Activated CD4-positive, alpha-beta T cell treated with anti-CD3 and anti-CD28 coated beads for 36 hours (primary cell): ENCODE results near the gene KANSL3. TPM values are rescaled to one million over a fixed set of nuclear protein-coding genes. Genes with fewer than 3 reads are reported as not detected.

Source experiments
- ATAC-seq: fragments of 200-7000 bp; cut with Tn5 transposase; one replicate; pipeline ENCODE4 v1.10.0; 2021; ENCODE audit warnings: mild to moderate bottlenecking, moderate library complexity
- CTCF ChIA-PET: fragments of 350-600 bp; sonication (Branson Sonifier 250); formaldehyde crosslinking; loops from one replicate; lab custom pipeline; 2021; ENCODE audit warnings: antibody characterized with exemption; lab: Charles Lee
- POLR2A ChIA-PET: fragments of 350-600 bp; sonication (Branson Sonifier 250); formaldehyde crosslinking; loops from one replicate; lab custom pipeline; 2021; ENCODE audit warnings: antibody characterized with exemption, inconsistent platforms; lab: Charles Lee
- DNase-seq: peaks from one replicate; pipeline ENCODE4 v3.0.0-alpha.2; 2020
- H3K27ac Mint-ChIP-seq: one replicate; pipeline ENCODE4 v1.8.0; 2021; ENCODE audit warnings: mixed read lengths
- H3K27me3 Mint-ChIP-seq: one replicate; pipeline ENCODE4 v1.8.0; 2021; ENCODE audit warnings: mixed read lengths
- H3K36me3 Mint-ChIP-seq: one replicate; pipeline ENCODE4 v1.8.0; 2021; ENCODE audit warnings: low read depth, mixed read lengths
- H3K4me1 Mint-ChIP-seq: one replicate; pipeline ENCODE4 v1.8.0; 2021; ENCODE audit warnings: mixed read lengths
- H3K4me3 Mint-ChIP-seq: one replicate; pipeline ENCODE4 v1.8.0; 2021; ENCODE audit warnings: mild to moderate bottlenecking, moderate library complexity, mixed read lengths
- H3K9me3 Mint-ChIP-seq: one replicate; pipeline ENCODE4 v1.8.0; 2021; ENCODE audit warnings: low read depth, mixed read lengths
- intact Hi-C, 2 experiments: fragments of 100-400 bp; cut with DNase I in 1 of 2; cut with micrococcal nuclease in 1 of 2; formaldehyde crosslinking; loops; one replicate each; pipeline versions ENCODE4 v1.14.2 to v1.15.1; 2022 to 2024; cut with DNase I, micrococcal nuclease
- total RNA-seq, 2 experiments: library from RNA; stranded (reverse); gene quantifications; one replicate each; pipeline ENCODE4 v1.2.3, GENCODE V29; 2021

The KANSL3 gene
- total RNA-seq, 2 experiments from 2014 or later, result 33.9 to 39.1 TPM

DNA sequence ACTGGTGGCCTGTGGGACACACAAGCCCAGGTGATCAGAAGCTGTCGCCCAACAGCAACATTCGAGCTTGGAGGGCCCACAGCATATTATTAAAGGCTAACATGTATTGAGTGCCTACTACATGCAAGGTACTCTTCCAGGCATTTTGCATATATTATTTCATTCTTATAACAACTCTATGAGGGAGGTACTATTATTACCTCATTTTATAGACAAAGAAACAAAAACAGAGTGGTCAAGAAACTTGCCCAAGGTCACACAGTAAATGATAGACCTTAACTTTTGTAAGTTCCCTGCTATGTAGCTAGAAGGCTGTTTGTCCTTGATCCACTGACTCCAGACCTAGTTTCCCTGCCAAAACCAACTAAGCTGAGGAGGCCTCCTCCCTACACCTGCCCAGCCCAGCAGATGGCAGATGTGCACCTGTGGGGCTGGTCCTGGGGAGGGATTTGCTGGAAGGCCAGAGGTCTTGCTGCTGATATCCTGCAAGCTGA lies 35.7 kb downstream of the KANSL3 start:
- ChIA-PET POLR2A (interaction anchor here (0.6 kb wide), 1 partner anchor 48 kb away, joined by 5 read pairs; no protein-coding TSS in a partner anchor), CTCF (interaction anchor here (0.5 to 0.6 kb wide), 2 partner anchors 111 to 167 kb away, joined by 3 read pairs; no protein-coding TSS in a partner anchor)
- Mint-ChIP-seq H3K4me3 (no peak overlapping the region), H3K27me3 (no peaks in the 10 kb centered on the region), H3K36me3 (peaks cover 64% of the 10 kb centered on the region), H3K27ac (peak overlapping the region; percentile 71), H3K4me1 (peaks cover 15% of the 10 kb centered on the region), H3K9me3 (no peaks in the 10 kb centered on the region)
- no peak for DNase-seq
- intact Hi-C loops, result no loop called here
- ATAC-seq, result no peak

DNA sequence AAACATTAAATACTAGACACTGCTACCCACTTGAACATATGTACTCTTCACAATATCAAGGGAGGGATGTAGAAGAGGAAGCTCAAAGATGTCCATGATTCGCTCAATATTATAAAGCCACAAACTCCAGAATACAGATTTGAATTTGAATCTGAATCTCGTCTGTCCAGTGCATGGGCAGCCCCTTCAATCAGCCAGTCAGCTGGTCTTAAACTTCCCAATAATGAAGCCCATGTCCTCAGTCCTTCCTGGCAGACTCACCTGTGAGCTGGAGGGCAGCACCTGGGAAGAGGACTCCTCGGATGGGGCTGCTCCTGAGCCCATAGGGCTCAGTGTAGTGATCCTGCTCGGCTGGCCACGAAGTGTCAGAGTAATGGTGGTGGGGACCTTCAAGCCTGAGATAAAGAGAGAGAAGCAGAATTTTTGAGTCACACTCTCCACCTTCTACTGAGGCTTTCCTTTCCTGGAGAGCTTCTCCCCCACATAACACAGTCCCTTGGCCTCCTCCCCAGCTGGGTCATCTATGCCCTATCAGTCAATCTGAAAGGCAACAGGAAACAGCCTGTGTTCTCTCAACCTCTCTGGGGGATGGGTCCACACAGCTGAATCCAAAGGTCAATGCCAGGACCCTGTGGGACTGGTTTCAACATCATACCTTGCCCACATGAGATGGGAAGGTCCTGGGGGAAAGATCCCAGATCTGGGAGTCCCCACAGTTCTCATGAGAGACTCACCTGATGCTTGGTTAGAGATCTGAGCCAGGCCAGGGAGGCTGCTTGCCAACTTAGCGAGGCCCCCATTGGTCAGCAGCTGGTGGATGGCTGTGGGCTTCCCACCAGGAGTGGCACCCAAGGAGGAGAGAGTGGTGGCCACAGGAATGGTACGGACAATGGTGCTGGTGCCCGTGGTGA lies 36.5 kb downstream of the KANSL3 start:
- DNase-seq, result peak; percentile 55
- ATAC-seq, result peak; percentile 93
- ChIA-PET POLR2A (interaction anchor here (0.6 kb wide), 2 partner anchors 47 to 489 kb away, joined by 3 to 5 read pairs; no protein-coding TSS in a partner anchor), CTCF (interaction anchor here (0.6 kb wide), 2 partner anchors 47 to 112 kb away, joined by 3 to 4 read pairs; no protein-coding TSS in a partner anchor)
- H3K27ac Mint-ChIP-seq, result peak overlapping the region; percentile 71
- intact Hi-C loops, result no loop called here
- H3K9me3 Mint-ChIP-seq, result no peaks in the 10 kb centered on the region
- no peaks in the 10 kb centered on the region for H3K27me3 Mint-ChIP-seq
- H3K36me3 Mint-ChIP-seq, result peaks cover 64% of the 10 kb centered on the region
- H3K4me3 Mint-ChIP-seq, result no peak overlapping the region
- H3K4me1 Mint-ChIP-seq, result peaks cover 15% of the 10 kb centered on the region

DNA sequence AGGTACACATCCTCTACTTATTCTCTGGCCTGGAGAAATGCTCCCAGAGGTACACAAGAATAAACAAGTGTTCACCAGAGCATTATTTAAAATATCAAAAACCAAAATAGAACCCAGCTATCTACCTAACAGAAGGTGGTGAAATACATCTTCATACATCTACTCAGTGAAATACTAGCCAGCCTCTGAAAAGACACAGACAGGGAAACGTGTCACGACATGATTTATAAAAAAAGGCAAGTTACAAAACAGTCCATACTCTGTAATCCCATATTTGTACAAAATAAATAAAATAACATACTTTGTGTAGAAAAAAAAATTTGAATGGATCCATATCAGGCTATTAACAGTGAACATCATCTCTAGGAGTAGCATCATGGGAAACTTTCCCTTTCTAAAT lies 38.2 kb downstream of the KANSL3 start:
- no peak overlapping the region for H3K27ac Mint-ChIP-seq
- H3K27me3 Mint-ChIP-seq, result no peaks in the 10 kb centered on the region
- intact Hi-C loops, result no loop called here
- DNase-seq (no peak), ATAC-seq (no peak)
- no peaks in the 10 kb centered on the region for H3K9me3 Mint-ChIP-seq
- H3K36me3 Mint-ChIP-seq, result peaks cover 61% of the 10 kb centered on the region
- ChIA-PET POLR2A (no interaction called here), CTCF (interaction anchor here (0.7 to 1.5 kb wide), 2 partner anchors 19 to 28 kb away, joined by 3 to 4 read pairs; no protein-coding TSS in a partner anchor)
- H3K4me3 Mint-ChIP-seq, result no peak overlapping the region
- peaks cover 23% of the 10 kb centered on the region for H3K4me1 Mint-ChIP-seq

DNA sequence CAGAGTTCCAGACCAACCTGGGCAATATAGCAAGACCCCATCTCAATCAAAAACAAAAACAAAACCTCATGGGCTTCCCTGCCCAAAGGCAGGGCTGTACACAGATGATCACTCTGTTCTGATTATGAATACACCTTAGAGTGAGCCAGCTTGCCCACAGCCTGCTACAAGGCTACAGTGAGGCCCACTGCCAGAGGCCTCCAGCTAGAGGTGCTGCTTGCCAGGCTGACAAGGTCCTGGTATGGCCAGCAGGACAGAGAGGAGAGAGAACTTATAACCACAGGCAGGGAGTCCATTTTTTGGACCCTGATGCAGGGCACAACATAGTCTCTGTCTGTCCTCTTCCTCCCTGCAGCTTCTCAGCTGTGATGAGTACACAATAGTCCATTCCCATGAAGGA lies 41.5 kb downstream of the KANSL3 start:
- no peak overlapping the region for H3K27ac Mint-ChIP-seq
- intact Hi-C loops, result no loop called here
- H3K36me3 Mint-ChIP-seq, result peaks cover 71% of the 10 kb centered on the region
- ChIA-PET POLR2A (no interaction called here), CTCF (interaction anchor here (1.7 kb wide), 1 partner anchor 164 kb away, joined by 4 read pairs; the partner anchor contains the start of gene CNNM4)
- no peaks in the 10 kb centered on the region for H3K9me3 Mint-ChIP-seq
- H3K4me1 Mint-ChIP-seq, result peaks cover 36% of the 10 kb centered on the region
- no peak overlapping the region for H3K4me3 Mint-ChIP-seq
- no peaks in the 10 kb centered on the region for H3K27me3 Mint-ChIP-seq
- ATAC-seq, result no peak
- no peak for DNase-seq

DNA sequence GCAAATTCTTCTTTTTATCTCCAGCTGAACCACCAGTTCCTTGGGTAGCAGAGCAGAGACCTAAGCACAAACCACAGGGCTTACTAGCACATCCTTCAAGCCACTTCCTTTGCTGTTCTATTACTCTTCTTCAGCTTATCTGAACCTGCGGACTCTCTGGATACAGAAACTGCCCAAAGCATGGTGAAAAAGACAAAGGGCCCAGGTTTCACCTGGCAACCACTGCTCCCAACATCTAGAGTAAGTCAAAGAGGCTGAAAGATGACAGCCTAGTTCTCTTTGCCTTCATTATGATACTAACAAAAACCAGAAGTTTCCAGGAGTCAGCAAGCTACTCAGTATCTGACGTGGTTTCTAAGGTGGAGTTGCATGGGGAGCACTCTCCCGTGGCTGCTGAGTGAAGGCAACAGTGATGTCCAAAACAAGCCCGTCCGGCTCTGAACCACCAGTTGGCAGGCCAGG lies 43.4 kb downstream of the KANSL3 start:
- POLR2A ChIA-PET, result interaction anchor here (0.5 kb wide), 1 partner anchor 12 kb away, joined by 3 read pairs; no protein-coding TSS in a partner anchor
- ATAC-seq (peak; percentile 88), DNase-seq (peak; percentile 33)
- Mint-ChIP-seq H3K27me3 (no peaks in the 10 kb centered on the region), H3K4me3 (no peak overlapping the region), H3K9me3 (no peaks in the 10 kb centered on the region), H3K36me3 (peaks cover 55% of the 10 kb centered on the region), H3K27ac (peak overlapping the region; percentile 92), H3K4me1 (peaks cover 29% of the 10 kb centered on the region)
- CTCF ChIA-PET, result interaction anchor here (0.6 to 1.6 kb wide), 6 partner anchors 10 to 167 kb away, joined by 3 to 8 read pairs (median 3); no protein-coding TSS in a partner anchor
- intact Hi-C loops, result no loop called here

DNA sequence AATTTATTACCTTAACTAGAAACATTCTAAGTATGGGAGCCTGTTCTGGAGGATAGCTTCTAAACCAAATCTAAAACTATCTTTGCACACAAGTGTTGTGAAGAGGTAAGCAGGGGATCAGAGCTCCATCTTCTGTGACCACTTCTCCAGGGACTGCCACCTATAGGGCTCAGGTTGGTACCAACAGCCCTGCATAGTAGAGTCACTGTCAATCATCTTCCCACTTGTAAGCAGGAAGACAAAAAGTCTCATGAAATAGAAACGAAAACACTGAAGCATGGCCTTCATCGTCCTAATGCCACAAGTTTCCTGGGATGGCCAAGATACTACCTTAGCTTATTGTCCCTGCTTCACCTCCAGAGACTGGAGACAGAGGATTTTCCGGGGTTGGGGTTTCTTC lies 43.8 kb downstream of the KANSL3 start:
- H3K27ac Mint-ChIP-seq, result peak overlapping the region; percentile 92
- H3K4me1 Mint-ChIP-seq, result peaks cover 29% of the 10 kb centered on the region
- ATAC-seq (peak; percentile 53), DNase-seq (no peak)
- H3K9me3 Mint-ChIP-seq, result no peaks in the 10 kb centered on the region
- no peak overlapping the region for H3K4me3 Mint-ChIP-seq
- H3K27me3 Mint-ChIP-seq, result no peaks in the 10 kb centered on the region
- intact Hi-C loops, result no loop called here
- H3K36me3 Mint-ChIP-seq, result peaks cover 57% of the 10 kb centered on the region
- CTCF ChIA-PET, result interaction anchor here (0.6 to 1.6 kb wide), 7 partner anchors 11 to 167 kb away, joined by 3 to 8 read pairs (median 3); no protein-coding TSS in a partner anchor
- POLR2A ChIA-PET, result interaction anchor here (0.5 kb wide), 1 partner anchor 12 kb away, joined by 3 read pairs; no protein-coding TSS in a partner anchor

DNA sequence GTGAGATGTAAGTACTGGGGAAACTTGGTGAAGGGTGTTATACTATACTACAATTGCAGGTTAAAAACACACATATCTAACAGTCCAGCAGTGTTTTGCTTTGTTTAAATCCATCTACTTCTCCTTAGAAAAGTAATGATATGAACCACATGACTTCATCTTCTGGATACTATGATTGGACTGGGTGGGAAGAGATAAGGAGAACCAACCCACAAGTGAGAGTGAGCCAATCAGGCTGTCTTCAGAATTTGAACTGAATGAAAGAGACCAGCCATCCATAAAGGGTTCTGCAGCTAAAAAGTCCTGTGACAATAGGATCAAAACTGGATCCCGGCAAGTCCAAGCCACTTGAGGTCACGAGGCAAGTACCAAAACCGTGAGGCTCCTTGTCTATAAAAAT lies 46.6 kb downstream of the KANSL3 start:
- no peak overlapping the region for H3K27ac Mint-ChIP-seq
- H3K36me3 Mint-ChIP-seq, result peaks cover 45% of the 10 kb centered on the region
- peaks cover 29% of the 10 kb centered on the region for H3K4me1 Mint-ChIP-seq
- H3K9me3 Mint-ChIP-seq, result no peaks in the 10 kb centered on the region
- intact Hi-C loops, result no loop called here
- ATAC-seq (no peak), DNase-seq (no peak)
- POLR2A ChIA-PET, result no interaction called here
- no peak overlapping the region for H3K4me3 Mint-ChIP-seq
- H3K27me3 Mint-ChIP-seq, result no peaks in the 10 kb centered on the region
- CTCF ChIA-PET, result interaction anchor here (1.1 to 1.5 kb wide), 2 partner anchors 8 to 34 kb away, joined by 4 to 5 read pairs; no protein-coding TSS in a partner anchor

DNA sequence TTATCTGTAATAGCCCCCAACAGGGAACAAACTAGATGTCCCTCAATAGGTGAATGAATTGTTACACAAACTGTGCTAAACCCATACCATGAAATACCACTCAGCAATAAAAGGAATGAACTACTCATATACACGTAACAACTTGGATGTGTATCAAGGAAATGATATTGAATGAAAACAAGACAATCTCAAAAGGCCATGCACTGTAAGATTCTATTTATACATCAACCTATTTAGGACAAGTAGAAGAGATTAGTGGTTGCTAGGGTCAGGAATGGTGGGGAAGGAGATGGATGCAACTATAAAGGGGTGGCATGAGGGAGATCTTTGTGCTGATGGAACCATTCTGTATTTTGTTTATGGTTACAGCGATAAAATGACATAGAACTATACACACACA lies 47.1 kb downstream of the KANSL3 start:
- H3K36me3 Mint-ChIP-seq, result peaks cover 45% of the 10 kb centered on the region
- peaks cover 29% of the 10 kb centered on the region for H3K4me1 Mint-ChIP-seq
- CTCF ChIA-PET, result interaction anchor here (1.1 to 1.5 kb wide), 2 partner anchors 8 to 34 kb away, joined by 4 to 5 read pairs; no protein-coding TSS in a partner anchor
- POLR2A ChIA-PET, result no interaction called here
- intact Hi-C loops, result no loop called here
- no peaks in the 10 kb centered on the region for H3K9me3 Mint-ChIP-seq
- no peak overlapping the region for H3K4me3 Mint-ChIP-seq
- DNase-seq, result no peak
- no peaks in the 10 kb centered on the region for H3K27me3 Mint-ChIP-seq
- H3K27ac Mint-ChIP-seq, result no peak overlapping the region
- ATAC-seq, result no peak

DNA sequence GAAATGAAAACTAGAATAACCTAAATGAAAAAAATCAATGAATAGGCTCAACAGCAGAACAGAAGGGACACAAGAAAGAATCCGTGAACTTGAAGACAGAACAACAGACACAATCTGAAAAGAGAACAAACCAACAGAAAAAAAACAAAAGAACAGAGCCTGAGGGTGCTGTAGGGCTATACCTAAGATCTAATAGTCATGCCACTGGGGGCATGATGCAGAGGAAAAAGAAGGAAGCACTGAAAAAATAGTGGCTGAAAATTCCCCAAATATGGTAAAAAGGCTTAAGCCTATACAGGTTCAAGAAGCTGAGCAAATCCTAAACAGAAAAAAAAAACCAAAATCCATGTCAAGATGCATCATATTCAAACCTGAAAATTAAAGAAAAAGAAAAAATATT lies 50.3 kb downstream of the KANSL3 start:
- Mint-ChIP-seq H3K4me3 (no peak overlapping the region), H3K9me3 (no peaks in the 10 kb centered on the region), H3K27ac (no peak overlapping the region), H3K4me1 (no peaks in the 10 kb centered on the region), H3K36me3 (peaks cover 24% of the 10 kb centered on the region), H3K27me3 (no peaks in the 10 kb centered on the region)
- DNase-seq, result no peak
- ChIA-PET CTCF (no interaction called here), POLR2A (no interaction called here)
- no peak for ATAC-seq
- intact Hi-C loops, result no loop called here

DNA sequence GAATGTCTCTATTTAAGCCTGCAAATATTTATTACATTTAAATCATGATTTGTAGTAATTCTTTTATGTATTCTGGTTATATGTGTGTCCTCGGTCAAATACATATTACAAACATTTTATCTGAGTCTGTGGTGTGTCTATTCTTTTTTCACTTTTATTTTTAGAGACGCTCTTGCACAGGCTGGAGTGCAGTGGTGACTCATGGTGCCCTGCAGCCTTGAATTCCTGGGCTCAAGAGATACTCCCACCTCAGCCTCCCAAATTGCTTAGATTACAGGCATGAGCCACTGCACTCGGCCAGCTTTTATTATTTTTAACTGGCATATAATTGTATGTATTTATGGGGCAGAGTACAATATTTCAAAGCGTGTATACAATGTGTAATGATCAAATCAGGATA lies 54.1 kb downstream of the KANSL3 start:
- peaks cover 11% of the 10 kb centered on the region for H3K36me3 Mint-ChIP-seq
- no peak overlapping the region for H3K27ac Mint-ChIP-seq
- ATAC-seq, result no peak
- H3K27me3 Mint-ChIP-seq, result no peaks in the 10 kb centered on the region
- H3K9me3 Mint-ChIP-seq, result no peaks in the 10 kb centered on the region
- intact Hi-C loops, result no loop called here
- CTCF ChIA-PET, result interaction anchor here (1.3 kb wide), 1 partner anchor 10 kb away, joined by 4 read pairs; no protein-coding TSS in a partner anchor
- H3K4me3 Mint-ChIP-seq, result no peak overlapping the region
- POLR2A ChIA-PET, result no interaction called here
- no peaks in the 10 kb centered on the region for H3K4me1 Mint-ChIP-seq
- no peak for DNase-seq

DNA sequence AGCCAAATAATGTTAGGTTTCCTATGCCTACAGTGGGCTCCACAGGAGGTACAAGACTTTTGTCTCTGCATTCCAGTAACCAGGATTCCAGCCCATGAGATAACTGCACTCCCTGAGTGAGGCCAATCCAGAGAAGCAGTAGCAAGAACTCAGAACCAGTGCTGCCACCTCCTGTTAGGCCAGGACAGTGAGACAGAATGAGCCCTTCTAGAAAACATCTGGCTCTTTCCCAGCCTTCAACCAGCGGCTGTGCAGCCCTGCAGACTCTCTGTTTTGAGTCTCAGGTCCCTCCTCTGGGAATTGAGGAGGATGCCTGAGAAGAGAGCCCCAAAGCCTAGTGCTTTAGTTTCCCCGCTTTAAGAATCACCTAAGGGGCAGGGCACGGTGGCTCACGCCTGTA lies 57.3 kb downstream of the KANSL3 start:
- no peak overlapping the region for H3K4me3 Mint-ChIP-seq
- POLR2A ChIA-PET, result no interaction called here
- DNase-seq (no peak), ATAC-seq (no peak)
- H3K36me3 Mint-ChIP-seq, result peaks cover 6% of the 10 kb centered on the region
- H3K27me3 Mint-ChIP-seq, result no peaks in the 10 kb centered on the region
- CTCF ChIA-PET, result no interaction called here
- H3K27ac Mint-ChIP-seq, result no peak overlapping the region
- no peaks in the 10 kb centered on the region for H3K4me1 Mint-ChIP-seq
- H3K9me3 Mint-ChIP-seq, result no peaks in the 10 kb centered on the region
- intact Hi-C loops, result no loop called here
